Measurements from ENCODE around the gene SLC50A1. TPM values are rescaled to one million over a fixed set of nuclear protein-coding genes. Genes with fewer than 3 reads are reported as not detected.

The SLC50A1 gene
- total and polyA plus RNA-seq, 2 of the 8 experiments (the other 6 are each of a cell fraction or from before 2014, with no cell fraction given), result 36.5 to 90.8 TPM

DNA sequence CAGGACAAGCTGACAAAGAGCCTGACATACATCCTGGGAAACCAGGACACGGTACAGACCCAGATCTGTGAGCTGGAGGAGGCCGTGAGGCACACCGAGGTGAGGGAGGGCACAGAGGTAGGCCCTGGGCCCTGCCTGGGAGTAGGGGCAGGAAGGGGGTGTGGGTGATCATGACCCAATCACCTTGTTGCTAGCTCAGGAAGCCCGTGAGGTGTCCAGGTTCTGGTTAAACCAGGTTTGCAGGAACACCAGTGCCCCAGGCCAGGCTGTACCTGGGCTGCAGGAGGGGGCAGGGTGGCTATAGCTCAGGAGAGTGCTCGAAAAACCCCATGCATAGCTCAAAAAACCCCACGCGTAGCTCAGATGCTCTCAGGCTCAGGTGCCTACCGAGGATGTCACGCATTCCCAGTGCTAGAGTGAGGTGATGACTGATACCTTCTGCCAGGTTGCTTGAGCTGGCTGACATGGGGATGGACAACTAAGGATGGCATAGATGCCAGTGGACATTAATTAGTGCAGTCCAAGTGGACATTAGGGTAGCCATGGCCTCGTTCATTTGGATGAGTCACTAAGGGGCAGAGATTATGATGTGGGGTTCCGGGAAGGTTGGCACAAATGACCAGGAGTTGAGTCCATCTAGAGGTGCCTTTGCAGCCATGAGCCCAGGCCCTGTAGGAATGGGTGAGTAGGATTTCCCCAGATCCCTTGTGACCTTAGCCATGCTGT lies 41.7 kb downstream of the SLC50A1 start:
- DNase-seq (ENCODE audit: low read depth in 1 of 2, low spot score in 2 of 2), result no peak
- Histone ChIP-seq H3K79me2 (ENCODE audit: control insufficient read depth in 1 of 2, insufficient read depth in 2 of 2, low read length in 2 of 2) (peaks cover 0 to 6% of the 10 kb centered on the region in 2 experiments; a peak in 2 of 4 replicates), H3K56ac (replicated peaks; ENCODE audit: insufficient read length, low read depth, low read length) (peak overlapping the region; percentile 21), H4K8ac (ENCODE audit: extremely low read depth, insufficient read depth, low read length) (no peak overlapping the region), H3K9me3 (ENCODE audit: insufficient read depth in 2 of 2, low read depth in 1 of 2, low read length in 1 of 2) (no peaks in the 10 kb centered on the region), H2BK12ac (ENCODE audit: low read depth, low read length) (no peak overlapping the region), H2BK5ac (ENCODE audit: low read depth, low read length) (no peak overlapping the region), H2AK5ac (ENCODE audit: low read depth, low read length) (no peak overlapping the region), H3K4ac (replicated peaks; ENCODE audit: insufficient read length, low read depth, low read length) (no peak overlapping the region), H3K4me1 (replicated peaks in 1 of 4; ENCODE audit: control insufficient read depth in 3 of 4, insufficient read depth in 4 of 4, low read length in 3 of 4) (peaks cover 0 to 21% (median 8%) of the 10 kb centered on the region in 4 experiments; a peak in 5 of 7 replicates), H4K20me1 (replicated peaks in 1 of 2; ENCODE audit: control insufficient read depth in 1 of 2, insufficient read depth in 2 of 2, low read length in 2 of 2) (peaks cover 8 to 10% of the 10 kb centered on the region in 2 experiments), H2AFZ (ENCODE audit: low read length) (no peak overlapping the region), H3K36me3 (ENCODE audit: control insufficient read depth in 2 of 4, insufficient read depth in 4 of 4, low read length in 3 of 4) (peaks cover 15 to 44% (median 30%) of the 10 kb centered on the region in 4 experiments), H2BK15ac (ENCODE audit: low read length) (0 out of 2 replicates have a peak overlapping the region, but pooled peaks have one; percentile 83), H3K27me3 (replicated peaks in 1 of 4; ENCODE audit: control insufficient read depth in 3 of 4, extremely low read depth in 1 of 4, insufficient read depth in 3 of 4, low read length in 3 of 4) (no peaks in the 10 kb centered on the region), H2BK20ac (ENCODE audit: low read length) (no peak overlapping the region), H4K91ac (replicated peaks; ENCODE audit: insufficient read length, low read length) (no peak overlapping the region), H2BK120ac (replicated peaks; ENCODE audit: low read depth, low read length) (no peak overlapping the region), H3K23ac (ENCODE audit: insufficient read length) (no peak overlapping the region), H4K5ac (ENCODE audit: insufficient read length, low read depth, low read length) (no peak overlapping the region), H3K23me2 (ENCODE audit: low read depth, low read length) (peaks cover 10% of the 10 kb centered on the region; the same call in 1 of the 2 replicates), H3K4me3 (ENCODE audit: extremely low read depth in 1 of 4, insufficient read depth in 2 of 4, low read depth in 3 of 4, low read length in 4 of 4) (no peak overlapping the region), H3K9ac (replicated peaks in 1 of 4; ENCODE audit: extremely low read depth in 1 of 4, low read depth in 3 of 4, low read length in 3 of 4) (no peak overlapping the region; a peak in 1 of 7 replicates), H3K18ac (ENCODE audit: extremely low read depth, low read length) (no peak overlapping the region), H3K27ac (ENCODE audit: low read depth, low read length) (no peak overlapping the region), H3K4me2 (ENCODE audit: insufficient read depth in 1 of 2, low read depth in 2 of 2, low read length in 2 of 2) (no peak overlapping the region), H3K14ac (ENCODE audit: insufficient read length) (no peak overlapping the region), H3K79me1 (ENCODE audit: low read depth, low read length) (no peaks in the 10 kb centered on the region; the same call in 1 of the 2 replicates)
- no peak for TF ChIP-seq POLR2A (IDR thresholded peaks at IDR 0.05; ENCODE audit: control extremely low read depth in 1 of 2, low read depth in 2 of 2, low read length in 2 of 2)
- POLR2A ChIA-PET (ENCODE audit: partially characterized antibody), result interaction anchor here (1.6 to 20.5 kb wide), 4 partner anchors 10 to 50 kb away, joined by 3 to 512 read pairs (median 10); partner anchors contain the start of genes MTX1 and THBS3
- WGBS, 2 experiments (ENCODE audit: extremely low coverage in 1 of 2, insufficient coverage in 1 of 2, insufficient read length in 1 of 2, insufficient replicate concordance in 2 of 2, low coverage in 1 of 2, low lambda C conversion rate in 2 of 2, missing lambda C conversion rate in 1 of 2), result 89% methylated on average over 11 of the region's 11 CpGs; no CpG with 5 or more reads in 1 of the 2 experiments
- no peak for FAIRE-seq
- CTCF ChIA-PET (ENCODE audit: partially characterized antibody), result interaction anchor here (0.5 to 7.9 kb wide), 19 partner anchors 9 to 564 kb away, joined by 3 to 107 read pairs (median 4); partner anchors contain the start of gene SCAMP3
